Left ventricle myocardium inferior (tissue), 1 donor: ENCODE results near the gene KPNB1. TPM values are rescaled to one million over a fixed set of nuclear protein-coding genes. Genes with fewer than 3 reads are reported as not detected.
A peak's percentile ranks its signal among the peaks of the same experiment; 100 is the strongest.

Experiments used
- DNase-seq: peaks from one replicate; pipeline ENCODE4 v3.0.0-alpha.2; 2020
- H3K27ac ChIP-seq: fragments of 200-600 bp; replicated peaks from 2 replicates; pipeline ENCODE4 v1.8.0; 2021
- H3K27me3 ChIP-seq: fragments of 200-600 bp; 2 replicates; pipeline ENCODE4 v1.8.0; 2021; ENCODE audit warnings: low read depth
- H3K36me3 ChIP-seq: fragments of 200-600 bp; 2 replicates; pipeline ENCODE4 v1.8.0; 2021
- H3K4me1 ChIP-seq: fragments of 200-600 bp; 2 replicates; pipeline ENCODE4 v1.8.0; 2021
- H3K4me3 ChIP-seq: fragments of 200-600 bp; 2 replicates; pipeline ENCODE4 v1.8.0; 2021; ENCODE audit warnings: mild to moderate bottlenecking, moderate library complexity
- H3K9me3 ChIP-seq: fragments of 200-600 bp; replicated peaks from 2 replicates; pipeline ENCODE4 v1.8.0; 2021
- CTCF ChIP-seq: fragments of 200-600 bp; IDR thresholded peaks from 2 replicates; pipeline ENCODE4 v1.8.0; 2021; ENCODE audit warnings: antibody characterized with exemption, mild to moderate bottlenecking, borderline replicate concordance
- intact Hi-C: fragments of 100-400 bp; cut with micrococcal nuclease; formaldehyde crosslinking; loops from one replicate; pipeline ENCODE4 v1.11.0; 2022
- total RNA-seq: library from RNA; stranded (reverse); fragmentation: NEBNext Ultra II Directional; extraction: Animal tissue kit (Norgen Biotek cat#: 25700); gene quantifications from one replicate; pipeline ENCODE4 v1.2.1, GENCODE V29; 2021
- donor health status: DM: no; HTN: yes; CAD: no; lungs with severe emphysema.

Gene KPNB1
- total RNA-seq, 1 donor from 2014 or later = 173 TPM

GRCh38 chr17:47716375-47716774 lies 66.7 kb downstream of the KPNB1 start:
- TF ChIP-seq CTCF = no peak
- no peak overlapping the region for H3K4me3 ChIP-seq
- H3K27ac ChIP-seq = no peak overlapping the region
- intact Hi-C loops = no loop called here
- peaks cover 52% of the 10 kb centered on the region for H3K27me3 ChIP-seq
- H3K36me3 ChIP-seq = peaks cover under 1% of the 10 kb centered on the region
- no peak for DNase-seq
- no peaks in the 10 kb centered on the region for H3K9me3 ChIP-seq
- peaks cover 8% of the 10 kb centered on the region for H3K4me1 ChIP-seq

GRCh38 chr17:47717261-47717697 lies 67.6 kb downstream of the KPNB1 start:
- TF ChIP-seq CTCF = peak; percentile 49
- peaks cover 61% of the 10 kb centered on the region for H3K27me3 ChIP-seq
- H3K4me3 ChIP-seq = no peak overlapping the region
- no peaks in the 10 kb centered on the region for H3K9me3 ChIP-seq
- no peaks in the 10 kb centered on the region for H3K36me3 ChIP-seq
- H3K4me1 ChIP-seq = peaks cover 16% of the 10 kb centered on the region
- DNase-seq = no peak
- no peak overlapping the region for H3K27ac ChIP-seq
- intact Hi-C loops = no loop called here

GRCh38 chr17:47717979-47718621 lies 68.4 kb downstream of the KPNB1 start:
- intact Hi-C loops = no loop called here
- Histone ChIP-seq H3K27me3 (peaks cover 69% of the 10 kb centered on the region), H3K27ac (no peak overlapping the region), H3K4me1 (peaks cover 16% of the 10 kb centered on the region), H3K9me3 (no peaks in the 10 kb centered on the region), H3K4me3 (no peak overlapping the region), H3K36me3 (no peaks in the 10 kb centered on the region)
- no peak for DNase-seq
- TF ChIP-seq CTCF = no peak

- TF ChIP-seq CTCF = no peak
- no peak overlapping the region for H3K27ac ChIP-seq
- no peak for DNase-seq
- no peaks in the 10 kb centered on the region for H3K36me3 ChIP-seq
- H3K4me3 ChIP-seq = no peak overlapping the region
- intact Hi-C loops = no loop called here
- peaks cover 72% of the 10 kb centered on the region for H3K27me3 ChIP-seq
- H3K4me1 ChIP-seq = peaks cover 16% of the 10 kb centered on the region
- no peaks in the 10 kb centered on the region for H3K9me3 ChIP-seq
Observed at GRCh38 chr17:47718634-47719405, 69.1 kb downstream of the KPNB1 start.

GRCh38 chr17:47719411-47720152 lies 69.9 kb downstream of the KPNB1 start:
- TF ChIP-seq CTCF = no peak
- peaks cover 16% of the 10 kb centered on the region for H3K4me1 ChIP-seq
- H3K9me3 ChIP-seq = no peaks in the 10 kb centered on the region
- intact Hi-C loops = no loop called here
- no peak overlapping the region for H3K4me3 ChIP-seq
- DNase-seq = no peak
- peaks cover 79% of the 10 kb centered on the region for H3K27me3 ChIP-seq
- no peak overlapping the region for H3K27ac ChIP-seq
- no peaks in the 10 kb centered on the region for H3K36me3 ChIP-seq
